Ectodermal cell (in vitro differentiated cells): Measurements from ENCODE around the gene ANKS6.

Experiments used
- H3K27ac ChIP-seq: 2 replicates; pipeline ENCODE4 v1.7.0; 2013; ENCODE audit warnings: mild to moderate bottlenecking, low read depth, low read length; ENCODE audit not compliant: insufficient read depth, poor library complexity, severe bottlenecking
- H3K27me3 ChIP-seq: 2 replicates; pipeline ENCODE4 v1.7.0; 2013; ENCODE audit warnings: mild to moderate bottlenecking, low read length; ENCODE audit not compliant: insufficient read depth, control insufficient read depth, poor library complexity, severe bottlenecking
- H3K36me3 ChIP-seq: one replicate; pipeline ENCODE4 v1.7.0; 2013; ENCODE audit warnings: low read length; ENCODE audit not compliant: control insufficient read depth, insufficient read depth
- H3K4me1 ChIP-seq: one replicate; pipeline ENCODE4 v1.7.0; 2013; ENCODE audit warnings: low read length; ENCODE audit not compliant: control insufficient read depth, insufficient read depth
- H3K4me3 ChIP-seq: 2 replicates; pipeline ENCODE4 v1.7.0; 2013; ENCODE audit warnings: low read depth, low read length, control low read depth; ENCODE audit not compliant: insufficient read depth
- H3K9me3 ChIP-seq: 2 replicates; pipeline ENCODE4 v1.7.0; 2013; ENCODE audit warnings: mild to moderate bottlenecking, low read length, moderate library complexity; ENCODE audit not compliant: control insufficient read depth
- WGBS, 2 experiments: methylation state at CpG; one replicate each; pipeline ENCODE4 v1.1.7; 2013; ENCODE audit warnings: missing lambda C conversion rate in 2 of 2; 5-methylcytosine and 5-hydroxymethylcytosine counted together

ANKS6 gene

DNA sequence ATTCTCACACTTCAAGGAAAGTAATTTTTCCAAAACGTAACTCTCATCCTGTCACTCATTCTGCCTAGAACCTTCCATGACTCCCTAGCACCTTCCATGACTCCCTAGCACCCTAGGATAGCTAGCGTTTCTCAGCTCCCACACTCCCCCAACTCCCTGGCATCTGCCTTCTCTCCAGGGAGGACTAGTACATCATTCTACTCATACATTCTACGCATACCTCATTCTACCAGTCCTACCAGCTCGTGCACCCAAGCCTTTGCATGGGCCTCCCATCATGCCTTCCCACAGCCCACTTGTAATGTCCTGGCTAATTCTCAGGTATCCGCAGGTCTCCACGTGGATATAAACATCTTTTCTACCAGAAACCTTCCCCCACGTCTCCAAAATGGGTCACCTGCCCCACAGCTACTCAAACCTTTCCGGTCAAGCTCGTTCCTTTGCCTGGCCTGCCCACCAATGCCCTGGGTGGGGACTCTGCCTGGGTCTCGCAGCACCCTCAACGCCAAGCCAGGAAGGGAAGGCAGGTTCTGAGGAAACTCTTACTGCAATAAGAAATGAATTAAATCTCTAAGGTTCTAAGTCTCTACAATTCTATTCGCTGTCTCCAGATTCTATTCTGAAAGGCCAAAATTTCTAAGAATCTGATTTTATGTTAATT is 930 bp downstream of the ANKS6 start:
- H3K27me3 ChIP-seq, result peaks cover 5% of the 10 kb centered on the region
- H3K4me1 ChIP-seq, result peaks cover 21% of the 10 kb centered on the region
- H3K4me3 ChIP-seq, result peak overlapping the region; percentile 66
- no peak overlapping the region for H3K27ac ChIP-seq
- no peaks in the 10 kb centered on the region for H3K9me3 ChIP-seq
- H3K36me3 ChIP-seq, result no peaks in the 10 kb centered on the region
- WGBS, 2 experiments, result 58 to 64% methylated on average over 12 of the region's 12 CpGs

DNA sequence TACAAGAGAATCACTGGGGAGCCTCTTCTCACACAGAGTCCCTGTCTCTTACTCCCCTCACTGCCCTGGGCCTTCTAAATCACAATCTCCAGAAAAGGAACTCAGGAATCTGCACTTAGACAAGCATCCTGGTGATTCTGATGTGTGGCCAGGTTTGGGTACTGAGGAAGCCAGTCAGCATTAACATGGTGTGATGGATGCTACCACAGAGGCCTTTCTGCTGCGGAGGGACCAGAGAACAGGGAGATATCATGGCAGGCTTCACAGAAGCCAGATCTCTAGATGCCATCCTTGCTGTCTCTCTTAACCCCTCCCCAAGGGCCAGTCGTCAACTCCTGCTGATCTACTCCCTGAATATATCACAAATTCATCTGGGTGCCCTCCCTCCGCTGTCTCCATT is 1.6 kb downstream of the ANKS6 start:
- Histone ChIP-seq H3K27ac (no peak overlapping the region), H3K4me3 (no peak overlapping the region), H3K27me3 (peaks cover 5% of the 10 kb centered on the region), H3K9me3 (no peaks in the 10 kb centered on the region), H3K4me1 (peaks cover 21% of the 10 kb centered on the region), H3K36me3 (no peaks in the 10 kb centered on the region)
- WGBS, 2 experiments, result 88 to 89% methylated on average over 3 of the region's 3 CpGs

DNA sequence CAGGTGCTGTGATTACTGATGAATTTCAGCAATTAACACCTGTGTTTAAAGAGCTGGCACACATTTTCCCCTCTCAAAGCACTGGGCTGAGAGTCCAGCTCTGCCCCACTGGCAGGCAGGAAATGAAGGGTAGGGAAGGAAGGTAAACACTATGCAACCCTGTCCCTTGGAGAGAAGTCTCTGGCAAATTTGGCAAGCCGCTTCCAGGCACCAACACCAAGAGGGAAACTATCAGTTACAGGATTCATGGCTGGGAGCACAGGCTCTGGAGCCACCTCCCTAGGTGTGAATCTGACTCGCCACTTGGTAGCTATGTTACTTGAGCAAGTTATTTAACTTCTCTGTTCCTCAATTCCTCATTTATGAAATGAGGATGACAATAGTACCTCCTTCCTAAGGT is 3.3 kb downstream of the ANKS6 start:
- WGBS, 2 experiments, result 96 to 100% methylated on average over 2 of the region's 2 CpGs
- Histone ChIP-seq H3K4me3 (no peak overlapping the region), H3K27me3 (peaks cover 5% of the 10 kb centered on the region), H3K9me3 (no peaks in the 10 kb centered on the region), H3K27ac (no peak overlapping the region), H3K4me1 (peaks cover 21% of the 10 kb centered on the region), H3K36me3 (peaks cover 1% of the 10 kb centered on the region)

DNA sequence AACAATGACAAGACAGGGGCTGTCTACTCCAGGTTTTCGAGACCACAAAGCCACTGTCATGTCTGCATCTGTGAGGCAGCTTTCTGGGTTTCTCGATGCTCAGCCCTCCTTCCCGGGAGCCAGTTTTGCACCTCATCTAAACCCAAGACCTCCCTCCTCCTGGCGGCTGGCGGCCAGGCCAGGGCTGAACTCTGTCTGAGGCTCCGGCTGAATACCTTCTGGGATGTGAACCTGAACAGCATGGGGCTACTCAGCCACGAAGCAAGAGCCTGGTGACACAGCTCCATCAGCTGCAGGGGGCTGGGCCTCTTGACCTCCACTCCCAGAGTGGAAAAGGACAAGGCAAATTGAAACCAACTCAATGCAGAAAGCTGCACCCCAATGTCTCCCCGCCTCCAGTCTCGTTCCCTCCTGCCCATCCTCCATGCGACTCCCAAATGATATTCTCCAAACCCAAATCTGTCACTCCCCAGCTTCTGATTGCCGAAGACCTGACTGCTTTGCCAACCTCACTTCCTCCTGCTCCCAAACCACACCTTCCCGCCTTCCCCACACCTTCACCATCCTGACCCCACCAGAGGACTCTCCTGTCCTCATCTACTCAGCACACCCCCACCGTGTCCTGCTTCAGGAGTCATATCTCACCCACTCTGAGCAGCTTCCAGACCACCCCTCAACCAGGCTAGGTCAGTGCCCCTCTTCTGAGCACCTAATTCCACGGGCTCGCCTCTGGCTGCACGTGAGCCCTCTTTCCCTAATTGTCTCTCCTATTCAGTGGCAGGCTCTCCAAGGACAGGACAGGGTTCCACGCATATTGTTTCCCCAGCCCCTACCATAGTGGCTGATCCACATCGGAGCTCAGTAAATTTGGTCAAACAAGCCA is 4.5 kb downstream of the ANKS6 start:
- Histone ChIP-seq H3K4me1 (peaks cover 21% of the 10 kb centered on the region), H3K27me3 (peaks cover 2% of the 10 kb centered on the region), H3K27ac (peak overlapping the region; percentile 60), H3K4me3 (no peak overlapping the region), H3K36me3 (peaks cover 4% of the 10 kb centered on the region), H3K9me3 (no peaks in the 10 kb centered on the region)
- WGBS, 2 experiments, result 82 to 84% methylated on average over 18 of the region's 18 CpGs

DNA sequence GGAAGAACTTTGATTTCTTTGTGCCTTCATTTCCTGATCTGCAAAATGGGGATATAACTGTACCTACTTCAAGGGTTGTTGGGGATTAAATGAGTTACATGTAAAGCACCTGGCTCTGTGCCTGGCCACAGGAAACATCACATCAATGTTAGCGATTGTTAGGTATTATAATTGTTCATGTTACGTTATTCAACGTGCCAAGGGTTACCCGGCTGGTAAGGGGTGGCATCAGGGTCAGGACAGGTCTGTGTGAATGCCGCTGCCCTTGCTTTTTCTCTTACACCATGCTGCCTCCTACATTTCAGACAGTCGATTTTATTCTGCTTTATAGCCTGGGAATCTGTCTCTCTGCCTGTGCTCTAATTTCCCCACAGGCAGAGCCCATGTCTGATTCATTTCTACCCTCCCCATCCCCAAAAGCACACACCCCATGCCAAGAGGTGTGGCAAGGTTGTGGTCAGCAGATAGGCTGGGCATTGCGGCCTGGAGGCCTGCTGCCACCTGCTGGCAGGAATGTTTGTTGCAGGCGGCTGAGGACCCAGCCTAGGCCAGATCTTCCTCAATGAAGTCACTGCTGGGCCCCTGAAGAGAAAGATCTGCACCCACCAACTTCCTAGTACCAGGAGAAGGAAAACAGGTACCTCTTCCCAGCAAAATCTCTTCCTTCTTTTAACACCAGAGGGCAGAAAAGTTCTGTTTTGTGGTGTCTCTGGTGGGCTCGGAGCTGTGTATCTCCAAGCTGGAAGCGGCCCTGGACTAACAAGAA is 5.3 kb downstream of the ANKS6 start:
- H3K36me3 ChIP-seq, result peaks cover 4% of the 10 kb centered on the region
- no peak overlapping the region for H3K4me3 ChIP-seq
- peak overlapping the region; percentile 60 for H3K27ac ChIP-seq
- H3K9me3 ChIP-seq, result no peaks in the 10 kb centered on the region
- WGBS, 2 experiments, result 66 to 70% methylated on average over 10 of the region's 10 CpGs
- H3K27me3 ChIP-seq, result no peaks in the 10 kb centered on the region
- peaks cover 21% of the 10 kb centered on the region for H3K4me1 ChIP-seq

DNA sequence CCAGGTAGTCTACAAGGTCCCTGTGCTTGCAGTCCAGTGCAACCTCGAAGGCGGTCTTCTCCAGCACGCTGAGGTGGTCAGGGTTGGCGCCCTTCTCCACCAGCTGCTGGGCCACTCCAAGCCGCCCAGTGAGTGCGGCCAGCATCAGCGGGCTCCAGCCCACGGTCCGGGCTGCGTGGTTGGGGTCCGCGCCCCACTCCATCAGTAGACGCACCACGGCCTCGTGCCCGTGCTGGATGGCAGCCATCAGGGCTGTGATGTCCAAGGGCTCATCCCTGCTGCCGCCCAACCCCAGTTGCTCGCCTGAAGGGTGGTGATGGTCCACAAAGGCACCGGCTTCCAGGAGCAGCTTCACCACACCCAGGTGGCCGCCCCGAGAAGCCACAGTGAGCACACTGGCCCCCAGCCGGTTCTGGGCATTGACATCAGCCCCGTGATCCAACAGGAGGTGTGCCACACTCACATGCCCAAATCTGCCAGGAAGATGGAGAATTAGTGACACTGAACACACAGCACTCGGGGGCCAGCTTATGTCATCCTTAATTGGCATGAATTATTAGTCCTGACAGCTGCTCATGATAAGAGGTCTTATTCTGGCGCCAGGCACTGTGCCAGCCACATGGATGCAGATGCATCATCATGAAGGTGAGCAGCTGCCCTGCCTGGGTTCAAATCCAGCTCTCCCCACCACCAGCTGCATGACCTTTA is 6.1 kb downstream of the ANKS6 start:
- Histone ChIP-seq H3K4me3 (no peak overlapping the region), H3K4me1 (peaks cover 21% of the 10 kb centered on the region), H3K36me3 (peaks cover 4% of the 10 kb centered on the region), H3K27ac (no peak overlapping the region), H3K27me3 (no peaks in the 10 kb centered on the region), H3K9me3 (no peaks in the 10 kb centered on the region)
- 96% methylated on average over 25 of the region's 25 CpGs for WGBS, 2 experiments

DNA sequence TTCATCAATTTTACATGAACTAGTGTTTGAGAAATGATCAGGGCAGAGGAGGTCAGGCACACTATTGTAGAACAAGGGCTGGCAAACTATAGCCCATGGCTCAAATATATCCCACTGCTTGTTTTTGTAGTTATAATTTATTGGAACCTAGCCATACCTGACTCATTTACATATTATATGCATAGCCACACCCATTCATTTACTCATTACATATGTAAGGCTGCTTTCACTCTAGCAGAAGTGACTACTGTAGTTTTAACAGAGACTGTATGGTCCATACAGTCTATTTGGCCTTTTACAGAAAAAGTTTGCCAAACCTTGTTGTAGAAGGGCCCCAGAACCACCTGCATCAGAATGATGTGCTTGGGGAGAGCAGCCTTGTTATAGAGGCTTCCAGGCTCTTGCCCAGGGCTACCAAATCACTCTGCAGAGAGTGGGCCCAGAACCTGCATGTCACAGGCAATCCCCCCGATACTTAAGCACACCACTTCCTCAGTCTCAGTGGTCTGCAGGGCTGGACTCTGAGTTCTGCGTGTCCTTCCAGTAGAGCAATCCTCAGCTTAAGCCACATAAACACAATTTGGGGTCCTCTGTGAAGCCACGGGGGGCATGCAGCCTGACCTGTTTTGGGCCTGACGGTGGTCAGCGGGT is 6.7 kb downstream of the ANKS6 start:
- WGBS, 2 experiments, result 94 to 96% methylated on average over 5 of the region's 5 CpGs
- Histone ChIP-seq H3K36me3 (peaks cover 4% of the 10 kb centered on the region), H3K4me3 (no peak overlapping the region)

DNA sequence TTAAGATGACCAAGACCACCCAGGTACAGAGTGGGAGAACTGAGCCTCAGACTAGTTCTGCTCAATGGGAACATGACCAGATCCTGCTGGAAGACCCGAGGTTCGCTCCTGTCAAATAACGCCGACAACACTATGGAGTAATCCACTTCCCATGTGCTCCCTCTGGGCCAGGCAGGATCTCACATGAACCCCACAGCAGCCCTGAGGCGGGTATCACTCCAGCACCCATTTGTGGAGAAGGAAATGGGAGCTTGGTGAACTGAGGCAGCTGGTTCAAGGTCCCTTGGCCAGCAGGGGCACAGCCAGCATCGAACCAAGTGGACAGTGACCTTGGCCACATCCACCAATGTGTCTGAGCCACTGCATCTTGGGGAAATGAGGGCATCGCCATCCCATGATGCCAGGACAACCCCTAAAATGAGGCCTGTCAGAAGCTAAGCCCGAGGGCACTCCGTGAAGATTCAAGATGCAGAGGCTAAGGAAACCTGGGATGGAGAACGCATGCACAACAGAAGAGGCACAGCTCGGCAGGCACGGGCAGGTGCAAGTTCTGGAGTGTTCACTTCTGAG is 8.5 kb downstream of the ANKS6 start:
- 94 to 96% methylated on average over 12 of the region's 12 CpGs for WGBS, 2 experiments
- no peak overlapping the region for H3K4me3 ChIP-seq
- no peak overlapping the region for H3K27ac ChIP-seq
- H3K36me3 ChIP-seq, result peaks cover 4% of the 10 kb centered on the region
- H3K4me1 ChIP-seq, result peaks cover 10% of the 10 kb centered on the region
- H3K9me3 ChIP-seq, result no peaks in the 10 kb centered on the region
- no peaks in the 10 kb centered on the region for H3K27me3 ChIP-seq

More for the DNA sequence above, 6.7 kb downstream of the ANKS6 start:
- H3K27me3 ChIP-seq, result no peaks in the 10 kb centered on the region
- H3K4me1 ChIP-seq, result peaks cover 15% of the 10 kb centered on the region
- H3K9me3 ChIP-seq, result no peaks in the 10 kb centered on the region
- no peak overlapping the region for H3K27ac ChIP-seq

DNA sequence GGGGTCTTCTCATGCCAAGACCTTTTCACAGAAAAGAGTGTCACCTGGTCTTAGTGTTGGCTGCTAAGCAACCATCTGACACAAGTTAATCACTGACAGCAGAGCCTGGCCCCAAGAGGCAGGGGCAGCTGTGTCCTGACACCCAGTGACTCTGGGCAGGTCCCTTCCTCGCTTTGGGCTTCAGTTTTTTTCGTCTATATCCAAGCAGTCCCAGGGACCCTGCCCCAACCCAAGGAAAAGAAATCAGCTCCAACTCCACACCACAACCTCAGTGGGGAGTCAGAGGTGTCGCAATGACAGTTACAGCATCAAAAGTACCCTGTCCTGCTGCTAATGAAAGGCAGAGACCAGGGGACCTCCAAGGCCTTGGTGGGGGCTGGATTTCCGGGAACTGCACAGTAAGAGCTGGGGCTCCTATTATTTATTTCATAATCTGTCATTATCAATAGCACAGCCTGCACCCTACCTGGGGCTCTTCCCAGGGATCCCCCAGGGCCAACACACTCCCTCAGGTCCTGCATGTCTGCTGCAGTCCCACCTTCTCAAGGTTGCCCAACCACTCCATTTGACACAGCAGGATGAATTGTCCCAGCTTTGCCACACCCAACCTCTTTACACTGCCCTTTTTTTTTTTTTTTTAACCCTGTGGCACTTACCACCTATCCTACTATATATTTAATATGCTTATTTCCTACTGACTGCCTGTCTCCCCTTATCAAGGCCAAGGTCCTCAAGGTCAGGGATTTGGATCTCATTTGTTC is 9.4 kb downstream of the ANKS6 start:
- H3K36me3 ChIP-seq, result peaks cover 5% of the 10 kb centered on the region
- no peak overlapping the region for H3K4me3 ChIP-seq
- no peaks in the 10 kb centered on the region for H3K27me3 ChIP-seq
- no peak overlapping the region for H3K27ac ChIP-seq
- no peaks in the 10 kb centered on the region for H3K9me3 ChIP-seq
- WGBS, 2 experiments, result 93 to 98% methylated on average over 4 of the region's 4 CpGs
- H3K4me1 ChIP-seq, result peaks cover 8% of the 10 kb centered on the region
